OCI-LY7 (cell line): ENCODE data around the gene PRDM13.

Experiments
- CTCF ChIP-seq: fragments of 200-600 bp; sonication (generic); conservative IDR thresholded peaks from 2 replicates; pipeline ENCODE4 v1.5.1; 2014; ENCODE audit warnings: mild to moderate bottlenecking, antibody characterized with exemption, low read length, moderate library complexity, mixed read lengths
- EZH2phosphoT487 ChIP-seq: fragments of 200-600 bp; sonication (generic); IDR thresholded peaks from 2 replicates; pipeline ENCODE4 v1.6.1; 2018; ENCODE audit warnings: low read depth, borderline replicate concordance, mild to moderate bottlenecking, mixed run types, antibody characterized with exemption, low read length, moderate library complexity, mixed read lengths

- TF ChIP-seq CTCF: no peak
- no peak for TF ChIP-seq EZH2phosphoT487
These were observed 3.9 kb upstream of the PRDM13 start for GRCh38 chr6:99602520-99603420.
